ENCODE measurements around the gene CNOT3.
A peak's percentile ranks its signal among the peaks of the same experiment; 100 is the strongest.

The CNOT3 gene

DNA sequence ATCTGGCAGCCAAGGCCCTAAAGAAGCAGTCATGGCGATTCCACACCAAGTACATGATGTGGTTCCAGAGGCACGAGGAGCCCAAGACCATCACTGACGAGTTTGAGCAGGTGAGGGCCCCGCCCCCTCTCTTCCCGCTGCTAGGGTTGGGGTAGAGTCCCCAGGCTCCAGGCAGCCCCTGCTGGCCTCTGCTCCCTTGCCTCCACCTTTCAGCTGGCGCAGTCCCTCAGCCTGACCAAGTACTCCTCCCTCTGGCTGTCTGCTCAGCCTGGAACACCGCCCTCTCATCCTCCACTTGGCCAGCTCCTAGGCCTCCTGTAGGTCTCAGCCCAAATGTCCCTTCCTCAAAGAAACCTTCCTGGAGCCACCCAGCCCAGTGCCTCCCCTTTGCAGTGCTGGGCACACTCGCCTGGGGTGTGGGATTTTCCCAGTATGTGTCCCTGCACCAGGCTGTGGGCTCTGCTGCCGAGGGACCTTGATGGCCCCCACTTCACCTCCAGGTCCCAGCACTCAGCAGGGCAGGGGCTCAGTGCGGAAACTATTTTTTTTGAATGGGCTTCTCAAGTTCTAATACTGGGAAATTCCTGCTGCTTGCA lies 16.3 kb downstream of the CNOT3 start:
- no peaks in the 10 kb centered on the region for H3K27me3 ChIP-seq (replicated peaks; ENCODE audit: control insufficient read depth, insufficient read depth, low read length)
- peak overlapping the region; percentile 38 for H3K4me3 ChIP-seq (ENCODE audit: low read length)
- peaks cover 85% of the 10 kb centered on the region for H3K36me3 ChIP-seq (ENCODE audit: control insufficient read depth, insufficient read depth, low read length, severe bottlenecking)
- H3K4me1 ChIP-seq (ENCODE audit: control insufficient read depth, insufficient read depth, low read length), result peaks cover 31% of the 10 kb centered on the region
- no peak for DNase-seq (ENCODE audit: low read depth)
- no peaks in the 10 kb centered on the region for H3K9me3 ChIP-seq (ENCODE audit: control insufficient read depth, low read length)
- H3K9ac ChIP-seq (ENCODE audit: low read length), result peak overlapping the region; percentile 54

DNA sequence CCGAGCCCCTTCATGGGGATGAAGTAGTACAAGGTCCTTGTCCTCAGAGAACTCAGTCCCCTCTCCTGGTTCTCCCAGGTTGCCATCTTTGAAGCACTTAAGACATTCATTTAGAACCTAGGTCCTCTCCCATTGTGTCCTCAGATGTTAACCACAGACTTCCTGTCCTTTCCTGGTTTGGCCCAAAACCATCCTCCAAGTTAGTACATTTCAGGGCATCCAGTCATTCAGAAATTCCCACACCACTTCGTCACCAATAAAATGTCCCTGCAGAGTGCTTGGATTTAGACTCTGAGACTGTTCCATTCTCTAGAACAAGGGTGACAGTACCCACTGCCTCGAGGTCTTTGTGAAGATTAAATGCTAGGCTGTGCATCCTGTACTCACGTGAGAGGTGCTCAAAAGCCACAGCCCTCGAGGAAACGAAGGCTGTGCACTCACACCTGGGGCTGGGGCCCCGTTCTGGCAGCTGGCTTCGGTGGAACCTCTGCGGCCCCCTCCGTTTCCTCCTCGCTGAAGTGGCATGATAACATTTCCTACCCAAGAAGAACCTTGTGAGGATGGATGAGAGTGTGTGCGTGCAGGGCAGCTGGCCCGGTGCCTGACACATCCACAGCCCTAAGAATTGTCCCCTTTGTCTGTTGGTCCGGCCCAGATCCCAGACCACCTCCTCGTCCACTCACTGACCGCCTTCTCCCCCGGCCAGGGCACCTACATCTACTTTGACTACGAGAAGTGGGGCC lies 17.2 kb downstream of the CNOT3 start:
- Histone ChIP-seq H3K4me3 (ENCODE audit: low read length) (no peak overlapping the region), H3K4me1 (ENCODE audit: control insufficient read depth, insufficient read depth, low read length) (peaks cover 33% of the 10 kb centered on the region), H3K9ac (ENCODE audit: low read length) (no peak overlapping the region), H3K27me3 (replicated peaks; ENCODE audit: control insufficient read depth, insufficient read depth, low read length) (no peaks in the 10 kb centered on the region), H3K9me3 (ENCODE audit: control insufficient read depth, low read length) (no peaks in the 10 kb centered on the region), H3K36me3 (ENCODE audit: control insufficient read depth, insufficient read depth, low read length, severe bottlenecking) (peaks cover 75% of the 10 kb centered on the region)
- DNase-seq (ENCODE audit: low read depth), result no peak

DNA sequence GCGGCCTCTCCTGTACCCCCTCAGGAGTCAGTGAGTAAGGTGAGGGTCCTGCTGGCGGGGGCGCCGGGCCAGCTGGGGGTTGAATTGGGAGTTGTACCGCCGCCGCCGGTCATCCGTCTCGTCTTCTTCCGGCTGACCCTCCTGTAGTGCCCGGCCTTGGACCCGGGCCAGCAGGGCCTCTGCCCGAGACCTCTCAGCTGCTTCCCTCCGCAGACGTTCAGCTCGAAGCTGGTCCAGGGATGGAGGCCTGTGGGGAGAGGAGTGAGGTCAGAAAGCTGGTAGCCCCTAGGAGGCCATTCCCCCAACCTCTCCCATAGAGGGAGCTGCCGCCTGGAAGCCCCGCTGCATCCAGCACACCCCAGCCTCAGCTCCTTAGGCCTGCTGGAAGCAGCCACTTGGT lies 18.1 kb downstream of the CNOT3 start:
- Histone ChIP-seq H3K9me3 (ENCODE audit: control insufficient read depth, low read length) (no peaks in the 10 kb centered on the region), H3K4me3 (ENCODE audit: low read length) (no peak overlapping the region), H3K9ac (ENCODE audit: low read length) (no peak overlapping the region), H3K4me1 (ENCODE audit: control insufficient read depth, insufficient read depth, low read length) (peaks cover 39% of the 10 kb centered on the region), H3K27me3 (replicated peaks; ENCODE audit: control insufficient read depth, insufficient read depth, low read length) (no peaks in the 10 kb centered on the region), H3K36me3 (ENCODE audit: control insufficient read depth, insufficient read depth, low read length, severe bottlenecking) (peaks cover 70% of the 10 kb centered on the region)
- DNase-seq (ENCODE audit: low read depth), result no peak

DNA sequence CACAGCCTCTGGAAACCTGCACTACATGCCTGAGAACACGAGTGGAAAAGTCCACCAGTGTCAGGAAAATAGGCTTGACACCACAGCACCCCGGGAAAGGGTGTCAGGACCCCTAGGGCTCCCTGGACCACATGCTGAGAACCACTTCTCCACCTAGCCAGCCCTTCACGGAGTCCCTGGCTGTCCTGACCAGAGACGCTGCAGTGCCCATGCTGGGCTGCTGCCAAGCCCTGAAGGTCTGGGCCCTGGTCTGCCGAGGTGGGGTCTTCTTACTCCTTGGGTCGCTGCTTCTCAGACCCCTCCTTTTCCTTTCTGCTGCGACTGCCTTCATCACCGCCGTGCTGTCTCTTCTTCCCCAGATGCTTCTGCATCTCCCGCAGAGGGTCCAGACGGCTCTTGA lies 18.9 kb downstream of the CNOT3 start:
- no peaks in the 10 kb centered on the region for H3K9me3 ChIP-seq (ENCODE audit: control insufficient read depth, low read length)
- no peak overlapping the region for H3K4me3 ChIP-seq (ENCODE audit: low read length)
- H3K27me3 ChIP-seq (replicated peaks; ENCODE audit: control insufficient read depth, insufficient read depth, low read length), result no peaks in the 10 kb centered on the region
- H3K36me3 ChIP-seq (ENCODE audit: control insufficient read depth, insufficient read depth, low read length, severe bottlenecking), result peaks cover 64% of the 10 kb centered on the region
- no peak overlapping the region for H3K9ac ChIP-seq (ENCODE audit: low read length)
- H3K4me1 ChIP-seq (ENCODE audit: control insufficient read depth, insufficient read depth, low read length), result peaks cover 42% of the 10 kb centered on the region
- DNase-seq (ENCODE audit: low read depth), result no peak

DNA sequence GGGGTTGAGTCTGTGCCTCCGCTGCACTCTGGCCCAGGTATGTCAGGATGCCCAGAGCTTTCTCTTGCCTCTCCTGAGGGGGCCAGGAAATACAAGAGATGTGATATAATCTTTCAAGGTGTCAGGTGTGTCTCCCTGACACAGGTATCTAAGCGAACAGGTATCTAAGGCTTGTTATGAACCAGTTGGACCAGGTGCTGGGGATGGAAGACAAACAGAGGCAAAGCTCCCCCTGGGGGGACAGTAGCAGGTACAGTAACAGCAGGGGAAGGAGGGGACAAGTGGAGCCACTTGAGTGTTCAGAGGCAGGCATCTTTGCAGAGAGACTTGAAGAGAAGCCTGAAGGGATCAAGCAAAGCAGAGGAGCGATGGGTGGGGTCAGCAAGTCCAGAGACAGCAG lies 19.4 kb downstream of the CNOT3 start:
- Histone ChIP-seq H3K4me3 (ENCODE audit: low read length) (no peak overlapping the region), H3K27me3 (replicated peaks; ENCODE audit: control insufficient read depth, insufficient read depth, low read length) (no peaks in the 10 kb centered on the region), H3K4me1 (ENCODE audit: control insufficient read depth, insufficient read depth, low read length) (peaks cover 42% of the 10 kb centered on the region), H3K36me3 (ENCODE audit: control insufficient read depth, insufficient read depth, low read length, severe bottlenecking) (peaks cover 60% of the 10 kb centered on the region), H3K9me3 (ENCODE audit: control insufficient read depth, low read length) (no peaks in the 10 kb centered on the region), H3K9ac (ENCODE audit: low read length) (no peak overlapping the region)
- DNase-seq (ENCODE audit: low read depth), result no peak

DNA sequence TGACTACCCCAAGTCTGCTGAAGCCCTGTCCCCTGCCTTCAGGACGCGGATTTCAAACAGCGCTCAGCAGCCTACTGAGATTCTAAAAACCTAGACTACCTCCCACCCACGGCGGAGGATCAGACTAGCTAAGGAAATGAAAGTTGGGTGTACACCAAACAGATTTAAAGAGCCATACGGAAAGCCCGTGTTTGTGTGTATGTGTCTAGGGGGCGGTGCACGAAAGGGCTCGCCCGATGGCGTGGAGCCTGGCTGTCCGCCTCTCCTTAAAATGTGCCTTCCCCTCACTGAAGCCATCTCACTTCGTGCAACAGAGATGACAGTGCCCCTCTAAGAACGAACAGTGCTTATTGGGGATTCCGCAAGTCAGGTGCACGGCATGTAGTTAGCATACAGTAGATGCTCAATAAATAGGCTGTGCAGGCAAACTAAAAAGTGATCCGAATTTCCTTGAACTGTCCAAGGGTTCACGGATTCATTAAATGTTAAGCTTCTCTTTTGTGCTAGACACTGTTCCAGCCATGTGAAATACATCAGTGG lies 21.3 kb downstream of the CNOT3 start:
- Histone ChIP-seq H3K4me3 (ENCODE audit: low read length) (peak overlapping the region; percentile 85), H3K9ac (ENCODE audit: low read length) (peak overlapping the region; percentile 91)
- DNase-seq (ENCODE audit: low read depth), result peak; percentile 58

DNA sequence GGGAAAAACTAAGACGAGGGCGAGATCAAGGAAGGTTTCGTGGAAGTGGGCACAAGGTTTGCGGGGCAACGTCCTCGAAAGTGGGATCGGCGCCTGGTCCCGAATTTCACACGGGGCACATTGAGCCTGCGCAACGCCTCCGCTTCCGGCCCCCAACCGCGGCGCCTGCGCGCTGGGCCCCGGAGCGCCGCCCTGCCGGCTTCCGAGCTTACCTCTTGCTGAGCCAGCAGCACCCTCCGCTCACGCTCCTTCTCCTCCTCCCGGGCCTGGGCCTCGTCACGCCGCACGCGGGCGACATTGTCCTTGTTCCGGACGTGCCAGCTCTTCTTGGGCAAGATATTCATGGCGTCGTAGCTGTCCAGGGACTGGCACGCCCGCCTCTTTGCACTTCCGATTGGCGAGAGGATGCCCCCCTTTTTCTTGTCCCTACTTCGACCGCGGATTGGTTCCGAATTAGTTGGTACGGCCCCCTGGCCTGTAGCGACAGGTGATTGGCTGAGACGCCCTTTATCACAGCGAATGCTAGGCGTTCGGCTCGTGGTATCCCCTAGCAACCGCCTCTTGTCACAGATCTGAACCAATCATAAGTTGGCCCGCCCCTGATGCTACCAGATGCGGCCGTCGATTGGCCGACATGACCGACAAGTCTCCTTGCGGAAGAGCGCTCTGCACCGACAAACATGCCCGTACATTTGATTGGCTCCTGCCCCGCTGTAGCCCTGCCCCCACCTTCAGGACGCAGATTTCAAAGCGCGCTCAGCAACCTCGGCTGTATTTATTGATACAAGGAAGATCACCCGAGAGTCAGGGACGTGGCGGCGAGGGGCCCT lies 22.0 kb downstream of the CNOT3 start, which contains the start of gene LENG1:
TSS of gene LENG1 (minus strand) at position 370 of the 830 bp plus-strand sequence. CDS start at position 344, 26 bp downstream.
- peak within 1 kb of the TSS; percentile 91 for H3K9ac ChIP-seq (ENCODE audit: low read length)
- DNase-seq (ENCODE audit: low read depth), result peak; percentile 100
- H3K9me3 ChIP-seq (ENCODE audit: control insufficient read depth, low read length), result no peaks in the 10 kb centered on the region
- peaks cover 26% of the 10 kb centered on the region for H3K4me1 ChIP-seq (ENCODE audit: control insufficient read depth, insufficient read depth, low read length)
- peaks cover 6% of the 10 kb centered on the region for H3K27me3 ChIP-seq (replicated peaks; ENCODE audit: control insufficient read depth, insufficient read depth, low read length)
- peaks cover 35% of the 10 kb centered on the region for H3K36me3 ChIP-seq (ENCODE audit: control insufficient read depth, insufficient read depth, low read length, severe bottlenecking)
- peak within 1 kb of the TSS; percentile 85 for H3K4me3 ChIP-seq (ENCODE audit: low read length)

More for the DNA sequence above, 21.3 kb downstream of the CNOT3 start:
- H3K36me3 ChIP-seq (ENCODE audit: control insufficient read depth, insufficient read depth, low read length, severe bottlenecking), result peaks cover 42% of the 10 kb centered on the region
- no peaks in the 10 kb centered on the region for H3K27me3 ChIP-seq (replicated peaks; ENCODE audit: control insufficient read depth, insufficient read depth, low read length)
- no peaks in the 10 kb centered on the region for H3K9me3 ChIP-seq (ENCODE audit: control insufficient read depth, low read length)
- H3K4me1 ChIP-seq (ENCODE audit: control insufficient read depth, insufficient read depth, low read length), result peaks cover 32% of the 10 kb centered on the region

DNA sequence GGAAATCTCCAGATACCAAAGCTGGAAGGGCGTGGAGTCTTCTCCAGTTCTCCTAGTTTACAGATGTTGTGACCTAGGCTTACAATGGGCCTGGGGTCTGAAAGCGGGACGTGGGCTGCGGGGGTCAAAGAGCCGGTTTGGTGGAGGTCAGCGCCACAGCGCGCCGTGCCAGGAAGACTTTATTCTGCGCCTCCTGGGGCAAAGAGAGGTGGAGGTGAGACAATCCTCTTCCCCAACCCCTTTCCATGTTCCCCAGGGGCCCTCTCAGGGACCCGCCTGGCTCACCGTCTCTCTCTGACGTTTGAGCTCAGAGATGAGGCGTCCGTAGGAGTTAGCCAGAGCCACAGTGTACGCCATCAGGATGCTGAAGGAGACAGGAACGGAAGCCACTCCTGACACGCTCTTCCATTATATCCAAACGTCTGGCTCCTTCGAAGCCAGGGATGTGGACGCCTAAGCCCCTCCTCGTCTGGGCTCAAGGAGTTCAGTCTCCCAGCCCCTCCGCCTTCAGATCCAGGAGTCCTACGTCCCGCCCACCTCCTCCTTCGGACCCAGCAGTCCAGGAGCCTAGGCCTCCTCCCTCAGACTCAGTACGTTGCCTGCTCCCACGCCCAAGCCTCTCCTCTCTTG lies 22.7 kb downstream of the CNOT3 start:
- Histone ChIP-seq H3K4me1 (ENCODE audit: control insufficient read depth, insufficient read depth, low read length) (peaks cover 20% of the 10 kb centered on the region), H3K27me3 (replicated peaks; ENCODE audit: control insufficient read depth, insufficient read depth, low read length) (peaks cover 13% of the 10 kb centered on the region), H3K36me3 (ENCODE audit: control insufficient read depth, insufficient read depth, low read length, severe bottlenecking) (peaks cover 28% of the 10 kb centered on the region), H3K9me3 (ENCODE audit: control insufficient read depth, low read length) (no peaks in the 10 kb centered on the region), H3K4me3 (ENCODE audit: low read length) (peak overlapping the region; percentile 85), H3K9ac (ENCODE audit: low read length) (peak overlapping the region; percentile 82)
- DNase-seq (ENCODE audit: low read depth), result peak; percentile 61

DNA sequence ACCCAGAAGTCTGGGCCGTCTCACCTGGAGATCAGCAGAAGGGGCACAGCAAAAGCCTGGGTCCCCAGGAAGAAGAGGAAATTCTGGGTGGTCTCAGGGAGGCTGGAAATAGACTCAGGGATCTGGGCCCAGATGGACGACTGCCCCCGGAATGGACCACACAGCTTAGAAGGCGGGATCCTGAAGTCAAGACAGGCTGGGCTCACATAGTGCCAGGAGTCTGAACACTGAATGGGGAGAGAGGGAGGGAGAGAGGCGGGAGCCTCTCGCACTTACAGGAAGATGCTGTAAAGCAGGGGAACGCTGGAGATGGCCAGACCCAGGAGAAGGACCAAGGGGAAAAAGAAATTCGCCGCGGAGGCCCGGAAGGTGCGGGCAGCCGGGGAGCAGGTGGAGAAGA lies 23.3 kb downstream of the CNOT3 start:
- H3K9ac ChIP-seq (ENCODE audit: low read length), result peak overlapping the region; percentile 82
- H3K9me3 ChIP-seq (ENCODE audit: control insufficient read depth, low read length), result no peaks in the 10 kb centered on the region
- H3K27me3 ChIP-seq (replicated peaks; ENCODE audit: control insufficient read depth, insufficient read depth, low read length), result peaks cover 18% of the 10 kb centered on the region
- H3K4me3 ChIP-seq (ENCODE audit: low read length), result peak overlapping the region; percentile 85
- peaks cover 23% of the 10 kb centered on the region for H3K36me3 ChIP-seq (ENCODE audit: control insufficient read depth, insufficient read depth, low read length, severe bottlenecking)
- DNase-seq (ENCODE audit: low read depth), result no peak
- H3K4me1 ChIP-seq (ENCODE audit: control insufficient read depth, insufficient read depth, low read length), result peaks cover 20% of the 10 kb centered on the region

DNA sequence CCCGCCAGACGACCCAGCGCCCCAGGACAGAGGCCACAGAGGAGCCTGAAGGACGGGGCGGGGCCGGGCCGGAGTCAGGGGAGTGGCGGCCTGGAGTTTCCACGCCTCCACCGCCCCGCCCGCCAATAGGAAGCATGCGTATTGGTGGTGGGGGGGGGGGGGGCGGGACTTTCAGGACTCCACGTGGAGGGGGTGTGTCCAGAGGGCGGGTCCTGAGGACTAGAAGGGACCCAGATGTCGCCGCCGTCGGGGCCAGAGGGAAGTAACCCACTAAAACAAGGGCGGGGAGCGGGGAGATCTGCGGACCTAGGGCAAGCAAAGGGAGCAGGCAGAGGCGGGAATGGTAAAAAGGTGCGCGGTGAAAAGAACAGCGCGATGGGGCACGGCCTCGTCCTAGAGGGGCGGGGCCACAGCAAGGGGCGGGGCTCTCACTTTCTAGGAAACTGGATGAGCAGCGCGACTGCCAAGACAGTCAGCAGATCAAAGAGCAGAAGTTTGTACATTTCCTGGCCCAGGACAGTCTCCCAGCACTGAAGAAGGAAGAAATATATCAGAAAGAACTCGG lies 24.8 kb downstream of the CNOT3 start:
- Histone ChIP-seq H3K9ac (ENCODE audit: low read length) (no peak overlapping the region), H3K4me3 (ENCODE audit: low read length) (peak overlapping the region; percentile 71), H3K27me3 (replicated peaks; ENCODE audit: control insufficient read depth, insufficient read depth, low read length) (peaks cover 18% of the 10 kb centered on the region), H3K36me3 (ENCODE audit: control insufficient read depth, insufficient read depth, low read length, severe bottlenecking) (peaks cover 9% of the 10 kb centered on the region), H3K9me3 (ENCODE audit: control insufficient read depth, low read length) (no peaks in the 10 kb centered on the region), H3K4me1 (ENCODE audit: control insufficient read depth, insufficient read depth, low read length) (peaks cover 20% of the 10 kb centered on the region)
- peak; percentile 42 for DNase-seq (ENCODE audit: low read depth)

Data from adipocyte (in vitro differentiated cells).